Measurements from ENCODE around the gene GOLGA8R. TPM values are rescaled to one million over a fixed set of nuclear protein-coding genes. Genes with fewer than 3 reads are reported as not detected.
"Not testable (repeated sequence)": the region's sequence is repeated elsewhere in the genome, so short reads cannot be mapped to it uniquely, and the experiment has no call there.

Gene GOLGA8R, protein sequence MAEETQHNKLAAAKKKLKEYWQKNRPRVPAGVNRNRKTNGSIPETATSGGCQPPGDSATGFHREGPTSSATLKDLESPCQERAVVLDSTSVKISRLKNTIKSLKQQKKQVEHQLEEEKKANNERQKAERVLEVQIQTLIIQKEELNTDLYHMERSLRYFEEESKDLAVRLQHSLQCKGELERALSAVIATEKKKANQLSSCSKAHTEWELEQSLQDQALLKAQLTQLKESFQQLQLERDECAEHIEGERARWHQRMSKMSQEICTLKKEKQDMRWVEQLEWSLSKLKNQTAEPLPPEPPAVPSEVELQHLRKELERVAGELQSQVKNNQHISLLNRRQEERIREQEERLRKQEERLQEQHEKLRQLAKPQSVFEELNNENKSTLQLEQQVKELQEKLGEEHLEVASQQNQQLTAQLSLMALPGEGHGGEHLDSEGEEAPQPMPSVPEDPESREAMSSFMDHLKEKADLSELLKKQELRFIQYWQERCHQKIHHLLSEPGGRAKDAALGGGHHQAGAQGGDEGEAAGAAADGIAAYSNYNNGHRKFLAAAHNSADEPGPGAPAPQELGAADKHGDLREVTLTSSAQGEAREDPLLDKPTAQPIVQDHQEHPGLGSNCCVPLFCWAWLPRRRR
- 4.9 and 5.4 TPM in 2 replicates for total RNA-seq
- long read RNA-seq, partial matches to known transcripts: 0 of 3 reads
- long read RNA-seq, other reads (novel, unspliced or antisense): 3 of 3 reads

DNA sequence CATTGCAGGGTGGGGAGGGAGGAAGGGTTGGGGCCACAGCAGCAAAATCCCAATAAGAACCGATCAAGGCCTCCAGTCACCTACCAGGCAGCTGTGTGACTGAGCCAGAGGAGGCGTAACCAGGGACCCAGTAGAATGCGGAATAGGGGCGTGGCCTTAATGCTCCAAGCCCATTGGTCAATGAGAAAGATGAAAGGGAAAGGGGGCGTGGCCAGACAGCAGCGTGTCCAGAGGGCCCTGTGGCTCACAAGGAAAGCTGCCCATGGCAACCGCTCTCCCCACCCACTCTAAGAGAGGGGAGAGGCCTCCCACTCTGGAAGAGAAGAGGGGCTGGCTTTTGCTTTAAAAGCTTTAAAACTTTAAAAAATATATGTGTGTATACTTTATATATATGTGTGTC lies at the start of gene GOLGA8R:
TSS of gene GOLGA8R (minus strand) at position 101 of the 400 bp plus-strand sequence. CDS start at position 3, 98 bp downstream.
- not testable (repeated sequence) for H3K4me3 Mint-ChIP-seq (ENCODE audit: unreplicated experiment); H3K27ac Mint-ChIP-seq (ENCODE audit: unreplicated experiment); H3K27me3 Mint-ChIP-seq (ENCODE audit: unreplicated experiment); H3K4me1 Mint-ChIP-seq (ENCODE audit: unreplicated experiment); H3K36me3 Mint-ChIP-seq (ENCODE audit: unreplicated experiment); H3K9me3 Mint-ChIP-seq (ENCODE audit: unreplicated experiment); DNase-seq (ENCODE audit: extremely low spot score, unreplicated experiment)

DNA sequence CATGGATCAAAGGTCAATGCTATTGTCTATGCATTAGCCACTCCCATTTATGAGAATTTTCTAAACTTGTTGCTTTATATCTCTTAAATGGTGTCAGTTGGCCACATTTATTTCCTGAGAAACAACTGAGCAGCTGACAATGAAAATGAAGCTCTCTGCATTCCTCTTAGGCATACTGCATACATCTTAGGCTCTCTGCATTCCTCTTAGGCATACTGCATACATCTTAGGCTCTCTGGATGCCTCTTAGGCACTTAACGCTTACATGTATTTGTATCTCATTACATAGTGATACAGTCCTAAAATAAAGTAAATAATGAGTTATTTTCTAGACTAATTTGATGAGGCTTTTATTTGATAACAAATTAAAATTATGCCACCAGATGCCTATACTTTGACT lies 49.8 kb upstream of the GOLGA8R start:
- H3K4me3 Mint-ChIP-seq (ENCODE audit: unreplicated experiment); H3K9me3 Mint-ChIP-seq (ENCODE audit: unreplicated experiment); H3K36me3 Mint-ChIP-seq (ENCODE audit: unreplicated experiment); H3K27ac Mint-ChIP-seq (ENCODE audit: unreplicated experiment); H3K27me3 Mint-ChIP-seq (ENCODE audit: unreplicated experiment); H3K4me1 Mint-ChIP-seq (ENCODE audit: unreplicated experiment); DNase-seq (ENCODE audit: extremely low spot score, unreplicated experiment): not testable (repeated sequence)

DNA sequence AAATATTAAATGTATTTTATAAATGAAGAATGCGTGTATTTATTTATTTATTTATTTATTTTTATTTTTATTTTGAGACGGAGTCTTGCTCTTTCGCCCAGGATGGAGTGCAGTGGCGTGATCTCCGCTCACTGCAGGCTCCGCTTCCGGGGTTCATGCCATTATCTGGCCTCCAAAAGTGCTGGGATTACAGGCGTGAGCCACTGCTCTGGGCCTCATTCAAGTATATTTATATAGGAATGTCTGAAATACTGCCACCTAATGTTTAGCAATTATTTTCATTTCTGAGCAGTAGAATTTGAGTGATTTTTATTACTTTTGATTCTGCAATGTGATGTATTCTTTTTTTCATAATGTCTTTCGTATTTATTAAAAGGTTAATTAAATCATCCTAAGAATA lies 48.1 kb upstream of the GOLGA8R start:
- H3K36me3 Mint-ChIP-seq (ENCODE audit: unreplicated experiment); H3K4me1 Mint-ChIP-seq (ENCODE audit: unreplicated experiment); H3K27ac Mint-ChIP-seq (ENCODE audit: unreplicated experiment); DNase-seq (ENCODE audit: extremely low spot score, unreplicated experiment); H3K9me3 Mint-ChIP-seq (ENCODE audit: unreplicated experiment); H3K4me3 Mint-ChIP-seq (ENCODE audit: unreplicated experiment); H3K27me3 Mint-ChIP-seq (ENCODE audit: unreplicated experiment): not testable (repeated sequence)

DNA sequence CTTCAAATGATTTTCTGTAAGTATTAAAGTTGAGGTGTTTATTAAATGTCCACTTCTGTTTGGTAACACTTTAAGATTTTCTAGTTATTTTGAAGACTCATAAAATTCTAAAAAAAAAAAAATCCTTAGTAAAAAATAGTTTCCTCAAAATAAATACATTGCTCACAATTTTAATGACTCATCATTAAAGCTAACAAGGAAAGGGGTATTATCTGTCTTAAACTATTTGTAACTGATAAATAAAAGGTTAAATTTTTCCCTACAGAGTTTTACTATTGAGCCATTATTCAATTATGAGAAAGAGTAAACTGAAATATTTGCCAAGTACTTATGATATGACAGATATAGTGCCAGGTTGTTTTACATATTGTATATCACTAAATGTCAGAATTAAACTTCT lies 38.6 kb upstream of the GOLGA8R start:
- not testable (repeated sequence) for H3K36me3 Mint-ChIP-seq (ENCODE audit: unreplicated experiment); H3K27me3 Mint-ChIP-seq (ENCODE audit: unreplicated experiment); H3K9me3 Mint-ChIP-seq (ENCODE audit: unreplicated experiment); H3K27ac Mint-ChIP-seq (ENCODE audit: unreplicated experiment); H3K4me3 Mint-ChIP-seq (ENCODE audit: unreplicated experiment); DNase-seq (ENCODE audit: extremely low spot score, unreplicated experiment); H3K4me1 Mint-ChIP-seq (ENCODE audit: unreplicated experiment)

DNA sequence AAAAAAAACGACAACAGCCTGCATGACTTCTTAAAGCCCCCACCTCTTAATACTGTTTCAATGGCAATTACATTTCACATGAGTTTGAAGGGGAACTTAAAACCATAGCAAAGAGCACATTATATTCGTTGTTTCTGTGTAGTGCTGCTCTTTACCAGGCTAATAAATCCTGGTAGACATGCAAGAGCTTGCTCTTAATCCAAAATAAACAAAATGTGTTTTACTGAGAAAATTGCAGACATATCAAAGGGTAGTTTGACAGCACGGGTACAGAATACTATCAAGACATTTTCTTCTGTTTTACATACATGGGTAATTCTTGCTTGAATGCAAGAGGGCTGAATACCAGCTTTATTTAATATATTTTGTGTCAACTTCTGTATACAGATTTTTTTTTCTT lies 24.3 kb upstream of the GOLGA8R start:
- H3K4me1 Mint-ChIP-seq (ENCODE audit: unreplicated experiment); H3K27ac Mint-ChIP-seq (ENCODE audit: unreplicated experiment); DNase-seq (ENCODE audit: extremely low spot score, unreplicated experiment); H3K36me3 Mint-ChIP-seq (ENCODE audit: unreplicated experiment); H3K9me3 Mint-ChIP-seq (ENCODE audit: unreplicated experiment); H3K4me3 Mint-ChIP-seq (ENCODE audit: unreplicated experiment); H3K27me3 Mint-ChIP-seq (ENCODE audit: unreplicated experiment): not testable (repeated sequence)

DNA sequence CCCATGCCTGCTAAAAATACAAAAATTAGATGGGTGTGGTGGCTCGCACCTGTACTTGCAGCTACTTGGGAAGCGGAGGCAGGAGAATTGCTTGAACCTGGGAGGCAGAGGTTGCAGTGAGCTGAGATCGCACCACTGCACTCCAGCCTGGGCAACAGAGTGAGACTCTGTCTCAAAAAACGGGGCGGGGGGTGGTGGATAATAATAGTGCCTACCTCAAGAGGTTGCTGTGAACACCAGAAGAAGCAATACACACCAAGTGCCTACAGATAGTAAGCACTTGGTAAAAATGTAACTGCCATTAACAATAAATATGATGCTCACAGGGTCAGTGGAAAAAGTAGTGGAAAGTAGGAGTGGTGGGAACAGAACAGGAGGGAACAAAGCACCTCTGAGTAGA lies 21.8 kb upstream of the GOLGA8R start:
- peak; percentile 25 for DNase-seq (ENCODE audit: extremely low spot score, unreplicated experiment)
- H3K36me3 Mint-ChIP-seq (ENCODE audit: unreplicated experiment); H3K27ac Mint-ChIP-seq (ENCODE audit: unreplicated experiment); H3K4me3 Mint-ChIP-seq (ENCODE audit: unreplicated experiment); H3K27me3 Mint-ChIP-seq (ENCODE audit: unreplicated experiment); H3K9me3 Mint-ChIP-seq (ENCODE audit: unreplicated experiment); H3K4me1 Mint-ChIP-seq (ENCODE audit: unreplicated experiment): not testable (repeated sequence)

DNA sequence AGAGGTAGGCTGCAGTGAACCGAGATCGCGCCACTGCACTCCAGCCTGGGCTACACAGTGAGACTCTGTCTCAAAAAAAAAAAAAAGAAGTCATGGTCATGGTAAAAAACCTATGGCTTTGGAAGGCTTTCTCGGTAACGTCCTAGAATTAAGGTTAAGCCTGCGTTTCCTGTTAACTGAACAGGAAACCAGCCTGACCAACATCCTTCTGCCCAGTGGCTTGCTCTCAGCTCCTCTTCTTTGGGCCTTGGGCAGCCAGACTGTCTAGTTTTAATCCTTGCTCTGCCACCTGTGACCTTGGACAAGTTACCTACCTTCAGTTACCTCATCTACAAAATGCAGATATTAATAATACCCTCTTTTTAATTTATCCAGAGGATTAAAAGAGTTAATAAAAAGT lies 6.7 kb upstream of the GOLGA8R start:
- not testable (repeated sequence) for H3K4me1 Mint-ChIP-seq (ENCODE audit: unreplicated experiment); H3K36me3 Mint-ChIP-seq (ENCODE audit: unreplicated experiment); H3K27ac Mint-ChIP-seq (ENCODE audit: unreplicated experiment); H3K9me3 Mint-ChIP-seq (ENCODE audit: unreplicated experiment); H3K4me3 Mint-ChIP-seq (ENCODE audit: unreplicated experiment); H3K27me3 Mint-ChIP-seq (ENCODE audit: unreplicated experiment)
- DNase-seq (ENCODE audit: extremely low spot score, unreplicated experiment): peak; percentile 7

DNA sequence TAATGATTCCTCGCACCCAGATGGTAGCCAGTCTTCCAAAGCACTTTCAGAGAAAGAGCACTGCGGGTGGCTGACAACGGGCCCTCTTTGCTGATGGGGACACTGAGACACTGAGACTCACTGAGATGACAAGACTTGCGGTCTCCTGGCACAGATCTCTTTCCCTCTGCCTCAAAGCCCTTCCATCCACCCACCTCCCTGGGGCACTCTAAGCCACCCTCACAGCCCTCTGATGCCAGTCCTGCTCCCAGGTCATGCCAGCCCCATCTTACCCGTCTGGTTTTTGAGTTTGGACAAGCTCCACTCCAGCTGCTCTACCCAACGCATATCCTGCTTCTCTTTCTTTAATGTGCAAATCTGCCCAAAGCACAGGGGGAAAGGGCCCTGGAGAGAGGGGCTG lies 6.4 kb downstream of the GOLGA8R start:
- H3K27me3 Mint-ChIP-seq (ENCODE audit: unreplicated experiment); H3K36me3 Mint-ChIP-seq (ENCODE audit: unreplicated experiment); H3K4me1 Mint-ChIP-seq (ENCODE audit: unreplicated experiment); H3K9me3 Mint-ChIP-seq (ENCODE audit: unreplicated experiment); H3K27ac Mint-ChIP-seq (ENCODE audit: unreplicated experiment); H3K4me3 Mint-ChIP-seq (ENCODE audit: unreplicated experiment): not testable (repeated sequence)
- DNase-seq (ENCODE audit: extremely low spot score, unreplicated experiment): peak; percentile 53

DNA sequence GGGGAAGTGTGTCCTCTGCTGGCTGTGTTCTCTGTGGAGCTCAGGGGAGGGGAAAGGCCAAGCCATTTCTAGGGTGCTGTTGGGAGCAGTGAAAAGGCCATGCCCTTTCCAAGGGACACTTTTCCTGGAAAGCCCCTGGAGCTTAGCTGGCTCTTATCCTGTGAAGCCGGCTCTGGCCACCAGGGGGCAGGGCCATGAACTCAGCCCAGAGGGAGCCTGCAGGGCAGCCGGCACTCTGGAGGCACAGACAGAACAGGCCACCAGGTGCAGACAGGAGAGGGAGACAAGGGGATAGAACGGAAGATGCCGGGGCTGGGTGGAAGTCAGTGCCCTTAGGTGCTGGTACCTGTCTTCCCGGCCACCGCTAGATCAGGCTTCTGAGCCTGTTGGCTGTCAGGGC lies 15.1 kb downstream of the GOLGA8R start:
- TF ChIP-seq, protein P1, sequence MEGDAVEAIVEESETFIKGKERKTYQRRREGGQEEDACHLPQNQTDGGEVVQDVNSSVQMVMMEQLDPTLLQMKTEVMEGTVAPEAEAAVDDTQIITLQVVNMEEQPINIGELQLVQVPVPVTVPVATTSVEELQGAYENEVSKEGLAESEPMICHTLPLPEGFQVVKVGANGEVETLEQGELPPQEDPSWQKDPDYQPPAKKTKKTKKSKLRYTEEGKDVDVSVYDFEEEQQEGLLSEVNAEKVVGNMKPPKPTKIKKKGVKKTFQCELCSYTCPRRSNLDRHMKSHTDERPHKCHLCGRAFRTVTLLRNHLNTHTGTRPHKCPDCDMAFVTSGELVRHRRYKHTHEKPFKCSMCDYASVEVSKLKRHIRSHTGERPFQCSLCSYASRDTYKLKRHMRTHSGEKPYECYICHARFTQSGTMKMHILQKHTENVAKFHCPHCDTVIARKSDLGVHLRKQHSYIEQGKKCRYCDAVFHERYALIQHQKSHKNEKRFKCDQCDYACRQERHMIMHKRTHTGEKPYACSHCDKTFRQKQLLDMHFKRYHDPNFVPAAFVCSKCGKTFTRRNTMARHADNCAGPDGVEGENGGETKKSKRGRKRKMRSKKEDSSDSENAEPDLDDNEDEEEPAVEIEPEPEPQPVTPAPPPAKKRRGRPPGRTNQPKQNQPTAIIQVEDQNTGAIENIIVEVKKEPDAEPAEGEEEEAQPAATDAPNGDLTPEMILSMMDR (IDR thresholded peaks at IDR 0.05): peak; percentile 47
- not testable (repeated sequence) for H3K4me3 Mint-ChIP-seq (ENCODE audit: unreplicated experiment); H3K36me3 Mint-ChIP-seq (ENCODE audit: unreplicated experiment); H3K4me1 Mint-ChIP-seq (ENCODE audit: unreplicated experiment); H3K27me3 Mint-ChIP-seq (ENCODE audit: unreplicated experiment); H3K9me3 Mint-ChIP-seq (ENCODE audit: unreplicated experiment); H3K27ac Mint-ChIP-seq (ENCODE audit: unreplicated experiment)
- peak; percentile 85 for DNase-seq (ENCODE audit: extremely low spot score, unreplicated experiment)

DNA sequence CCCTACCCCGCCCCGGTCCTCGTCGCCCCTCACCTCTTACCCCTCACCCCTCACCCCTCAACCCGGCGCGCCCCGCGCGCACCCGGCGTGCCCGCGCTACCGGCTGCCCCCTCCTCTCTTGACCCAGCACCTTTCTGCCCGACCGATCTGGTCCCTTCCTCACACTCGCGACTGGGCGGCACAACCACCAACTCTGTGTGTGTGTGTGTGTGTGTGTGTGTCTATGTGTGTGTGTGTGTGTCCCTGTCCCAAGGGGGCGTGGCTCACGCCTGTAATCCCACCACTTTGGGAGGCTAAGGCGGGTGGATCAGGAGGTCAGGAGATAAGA lies 20.4 kb downstream of the GOLGA8R start:
- not testable (repeated sequence) for H3K27me3 Mint-ChIP-seq (ENCODE audit: unreplicated experiment); DNase-seq (ENCODE audit: extremely low spot score, unreplicated experiment); H3K9me3 Mint-ChIP-seq (ENCODE audit: unreplicated experiment); H3K4me1 Mint-ChIP-seq (ENCODE audit: unreplicated experiment); H3K27ac Mint-ChIP-seq (ENCODE audit: unreplicated experiment); H3K4me3 Mint-ChIP-seq (ENCODE audit: unreplicated experiment); H3K36me3 Mint-ChIP-seq (ENCODE audit: unreplicated experiment)

DNA sequence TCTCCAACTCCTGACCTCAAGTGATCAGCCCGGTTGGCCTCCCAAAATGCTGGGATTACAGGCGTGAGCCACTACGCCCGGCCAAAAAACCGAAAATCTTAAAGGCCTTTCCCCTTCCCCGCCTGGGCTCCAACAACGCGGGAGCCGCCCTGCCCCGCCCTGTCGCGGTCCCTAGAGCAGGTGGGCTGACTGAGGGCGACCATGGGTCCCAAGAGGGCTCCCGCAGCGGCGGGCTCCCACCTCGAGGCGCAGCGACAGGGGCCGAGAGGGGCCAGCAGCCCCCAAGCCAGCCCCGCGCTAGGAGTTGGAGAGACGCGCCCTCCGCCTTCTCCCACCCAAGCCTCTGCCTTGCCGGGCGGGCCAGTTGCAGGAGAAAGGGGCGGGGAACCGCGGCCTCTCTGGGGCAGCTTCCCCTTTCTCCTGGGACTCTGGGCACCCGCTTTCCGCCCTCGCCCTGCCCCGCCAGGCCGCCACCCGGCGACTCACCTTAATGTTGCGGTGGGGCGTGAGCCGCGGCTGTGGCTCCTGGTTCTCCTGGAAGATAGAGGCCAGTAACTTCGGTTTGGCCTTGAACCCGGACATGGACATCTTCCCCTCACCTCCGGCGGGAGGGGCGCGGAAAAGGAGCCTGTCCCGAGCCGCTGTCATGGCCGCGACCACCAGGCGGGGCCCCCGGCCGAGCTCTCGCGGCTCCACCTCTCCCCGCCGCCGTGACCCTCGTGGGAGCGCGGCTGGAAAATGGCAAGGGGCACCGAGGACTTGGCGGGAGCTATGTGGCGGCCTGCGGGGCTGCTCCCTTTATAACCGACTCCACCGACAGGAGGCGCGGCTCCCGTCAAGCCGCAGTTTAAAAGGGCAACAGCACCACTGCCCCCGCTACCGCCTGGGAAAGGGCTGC lies 21.0 kb downstream of the GOLGA8R start, which contains the start of gene CHRFAM7A:
TSS of gene CHRFAM7A (minus strand) at position 775 of the 898 bp plus-strand sequence. CDS start 10,189 bp downstream, outside the sequence.
- H3K27ac Mint-ChIP-seq (ENCODE audit: unreplicated experiment); H3K27me3 Mint-ChIP-seq (ENCODE audit: unreplicated experiment); DNase-seq (ENCODE audit: extremely low spot score, unreplicated experiment); H3K4me1 Mint-ChIP-seq (ENCODE audit: unreplicated experiment); H3K36me3 Mint-ChIP-seq (ENCODE audit: unreplicated experiment); H3K4me3 Mint-ChIP-seq (ENCODE audit: unreplicated experiment); H3K9me3 Mint-ChIP-seq (ENCODE audit: unreplicated experiment): not testable (repeated sequence)

All from osteocyte (in vitro differentiated cells).